ENCODE results near the gene KRT7. TPM values are rescaled to one million over a fixed set of nuclear protein-coding genes. Genes with fewer than 3 reads are reported as not detected.

Gene KRT7
- polyA plus RNA-seq, 1 of the 3 experiments (the other 2 are of a cell fraction) = 5.4 TPM

DNA sequence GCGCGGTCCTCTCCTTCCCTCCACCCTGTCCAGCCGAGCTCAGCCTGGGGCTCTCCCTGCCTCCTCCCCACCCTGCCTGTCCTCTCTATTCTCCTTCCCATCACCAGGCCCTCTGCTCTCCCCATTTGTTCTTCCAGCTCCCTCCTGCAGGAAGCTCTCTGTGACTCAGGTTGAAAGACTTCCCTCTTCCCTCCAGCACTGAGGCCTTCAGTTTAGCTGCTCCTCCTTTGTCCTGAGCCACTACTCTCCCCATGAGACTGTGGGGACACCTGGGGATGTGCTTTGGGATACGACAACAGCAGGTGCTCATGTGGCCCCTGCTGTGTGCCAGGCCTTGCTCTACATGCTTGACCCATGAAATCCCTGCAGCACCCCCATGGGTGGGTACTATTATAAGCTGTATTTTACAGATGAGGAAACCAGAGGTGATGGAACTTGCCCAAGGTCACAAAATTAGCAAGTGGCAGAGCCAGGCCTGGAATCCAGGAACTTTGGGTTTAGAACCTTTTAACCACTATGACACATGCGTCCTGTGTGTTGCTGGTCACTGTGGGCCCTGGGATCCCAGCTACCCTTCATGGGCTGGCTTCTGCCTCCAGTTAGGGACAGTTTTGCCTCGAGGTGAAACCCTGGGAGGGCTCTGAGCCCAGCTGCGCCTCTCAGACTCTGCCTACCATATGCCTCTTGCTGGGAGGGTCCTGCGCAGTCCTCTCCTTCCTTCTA, 46.8 kb upstream of the KRT7 start (continued):
- TF ChIP-seq MXI1 (IDR thresholded peaks at IDR 0.05; ENCODE audit: low read depth, low read length) (no peak), JUND (IDR thresholded peaks at IDR 0.05) (peak; percentile 60; the same call in 1 of the 2 replicates), EP300 (IDR thresholded peaks at IDR 0.05; ENCODE audit: borderline replicate concordance in 1 of 2, low read depth in 1 of 2, low read length in 1 of 2) (peak in 1 of 2 experiments; percentile 12; a peak in 1 of 4 replicates), ELF1 (IDR thresholded peaks at IDR 0.05) (no peak), NRF1 (IDR thresholded peaks at IDR 0.05; ENCODE audit: low read depth, low read length) (no peak), GABPA (IDR thresholded peaks at IDR 0.05; ENCODE audit: low read depth) (0 out of 2 replicates have a peak, but pooled peaks have one; percentile 20), CHD2 (IDR thresholded peaks at IDR 0.05; ENCODE audit: low read length, partially characterized antibody) (no peak), SMC3 (IDR thresholded peaks at IDR 0.05; ENCODE audit: low read depth, low read length) (no peak), FOXM1 (IDR thresholded peaks at IDR 0.05; ENCODE audit: low read depth) (no peak), NFIC (IDR thresholded peaks at IDR 0.05; ENCODE audit: borderline replicate concordance) (peak; percentile 18; the same call in 1 of the 2 replicates), GATA2 (CRISPR knock-in tag; IDR thresholded peaks at IDR 0.05) (no peak), FOSL2 (IDR thresholded peaks at IDR 0.05; ENCODE audit: borderline replicate concordance, low read depth) (peak; percentile 63; the same call in 1 of the 2 replicates), YY1 (IDR thresholded peaks at IDR 0.05; ENCODE audit: low read depth) (no peak)

- POLR2A ChIA-PET = interaction anchor here (4.4 kb wide), 1 partner anchor 14 kb away, joined by 53 read pairs; no protein-coding TSS in a partner anchor
- WGBS (ENCODE audit: low lambda C conversion rate) = 83% methylated on average over 8 of the region's 11 CpGs
- H3K4me3 ChIP-seq (ENCODE audit: low read depth in 2 of 2, low read length in 1 of 2) = no peak overlapping the region
- H3K27me3 ChIP-seq (ENCODE audit: insufficient read depth) = no peaks in the 10 kb centered on the region
- CTCF ChIA-PET = interaction anchor here (1.0 to 5.1 kb wide), 4 partner anchors 10 to 162 kb away, joined by 3 to 17 read pairs (median 6); no protein-coding TSS in a partner anchor
- H3K27ac ChIP-seq (ENCODE audit: low read depth in 2 of 2, low read length in 1 of 2) = peak overlapping the region; percentile 87 to 92
- peaks cover 13% of the 10 kb centered on the region for H3F3A ChIP-seq (replicated peaks; ENCODE audit: insufficient read depth)
- no peaks in the 10 kb centered on the region for H3K9me2 ChIP-seq
- no peak for DNase-seq
- peaks cover 65 to 83% of the 10 kb centered on the region in 2 experiments for H3K4me1 ChIP-seq (ENCODE audit: control insufficient read depth in 1 of 2, insufficient read depth in 2 of 2, low read depth in 1 of 2, low read length in 1 of 2)
- no peak overlapping the region for H3K9ac ChIP-seq
- H2AFZ ChIP-seq (ENCODE audit: low read depth) = no peak overlapping the region
- H3K9me3 ChIP-seq = no peaks in the 10 kb centered on the region
- no peaks in the 10 kb centered on the region for H4K20me1 ChIP-seq (ENCODE audit: insufficient read depth)
- H3K36me3 ChIP-seq (replicated peaks in 1 of 2; ENCODE audit: control insufficient read depth in 1 of 2, insufficient read depth in 2 of 2, low read length in 1 of 2) = no peaks in the 10 kb centered on the region
- H3K4me2 ChIP-seq = 0 out of 2 replicates have a peak overlapping the region, but pooled peaks have one; percentile 46
- H3K79me2 ChIP-seq (ENCODE audit: insufficient read depth) = peaks cover 32% of the 10 kb centered on the region; the same call in 1 of the 2 replicates
- TF ChIP-seq NRF1 (IDR thresholded peaks at IDR 0.05; ENCODE audit: low read depth, low read length) = no peak
- TF ChIP-seq TCF12 (IDR thresholded peaks at IDR 0.05) = no peak
- TF ChIP-seq SMC3 (IDR thresholded peaks at IDR 0.05; ENCODE audit: low read depth, low read length) = no peak
- TF ChIP-seq, protein P1, sequence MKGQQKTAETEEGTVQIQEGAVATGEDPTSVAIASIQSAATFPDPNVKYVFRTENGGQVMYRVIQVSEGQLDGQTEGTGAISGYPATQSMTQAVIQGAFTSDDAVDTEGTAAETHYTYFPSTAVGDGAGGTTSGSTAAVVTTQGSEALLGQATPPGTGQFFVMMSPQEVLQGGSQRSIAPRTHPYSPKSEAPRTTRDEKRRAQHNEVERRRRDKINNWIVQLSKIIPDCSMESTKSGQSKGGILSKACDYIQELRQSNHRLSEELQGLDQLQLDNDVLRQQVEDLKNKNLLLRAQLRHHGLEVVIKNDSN (IDR thresholded peaks at IDR 0.05; ENCODE audit: borderline replicate concordance, low read depth) = no peak
- TF ChIP-seq RXRA (IDR thresholded peaks at IDR 0.05; ENCODE audit: borderline replicate concordance, low read depth) = no peak
- TF ChIP-seq TEAD4 (IDR thresholded peaks at IDR 0.05; ENCODE audit: borderline replicate concordance, insufficient read depth) = no peak
- TF ChIP-seq, protein P2, sequence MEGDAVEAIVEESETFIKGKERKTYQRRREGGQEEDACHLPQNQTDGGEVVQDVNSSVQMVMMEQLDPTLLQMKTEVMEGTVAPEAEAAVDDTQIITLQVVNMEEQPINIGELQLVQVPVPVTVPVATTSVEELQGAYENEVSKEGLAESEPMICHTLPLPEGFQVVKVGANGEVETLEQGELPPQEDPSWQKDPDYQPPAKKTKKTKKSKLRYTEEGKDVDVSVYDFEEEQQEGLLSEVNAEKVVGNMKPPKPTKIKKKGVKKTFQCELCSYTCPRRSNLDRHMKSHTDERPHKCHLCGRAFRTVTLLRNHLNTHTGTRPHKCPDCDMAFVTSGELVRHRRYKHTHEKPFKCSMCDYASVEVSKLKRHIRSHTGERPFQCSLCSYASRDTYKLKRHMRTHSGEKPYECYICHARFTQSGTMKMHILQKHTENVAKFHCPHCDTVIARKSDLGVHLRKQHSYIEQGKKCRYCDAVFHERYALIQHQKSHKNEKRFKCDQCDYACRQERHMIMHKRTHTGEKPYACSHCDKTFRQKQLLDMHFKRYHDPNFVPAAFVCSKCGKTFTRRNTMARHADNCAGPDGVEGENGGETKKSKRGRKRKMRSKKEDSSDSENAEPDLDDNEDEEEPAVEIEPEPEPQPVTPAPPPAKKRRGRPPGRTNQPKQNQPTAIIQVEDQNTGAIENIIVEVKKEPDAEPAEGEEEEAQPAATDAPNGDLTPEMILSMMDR (IDR thresholded peaks at IDR 0.05) = no peak
- no peak for TF ChIP-seq MXI1 (IDR thresholded peaks at IDR 0.05; ENCODE audit: low read depth, low read length)
Measured at GRCh38 chr12:52187206-52187605, 45.8 kb upstream of the KRT7 start.

All from SK-N-SH (cell line).